SK-N-SH (cell line): ENCODE measurements around the gene BMAL2.

Experiments used
- CHD2 ChIP-seq: fragments of 150-350 bp; IDR thresholded peaks from 2 replicates; pipeline ENCODE4 v1.6.1; 2018; ENCODE audit warnings: low read length; ENCODE audit not compliant: partially characterized antibody
- CTCF ChIP-seq: fragments of 200-600 bp; sonication (generic); IDR thresholded peaks from 2 replicates; pipeline ENCODE4 v1.6.1; 2017; ENCODE audit warnings: antibody characterized with exemption, mild to moderate bottlenecking, moderate library complexity
- EP300 ChIP-seq, 2 experiments: IDR thresholded peaks; 2 replicates each; pipeline versions ENCODE4 v1.4.0 to v1.6.1; 2012; ENCODE audit warnings: borderline replicate concordance in 1 of 2, low read depth in 1 of 2, low read length in 1 of 2
- EZH2phosphoT487 ChIP-seq: fragments of 200-600 bp; sonication (generic); IDR thresholded peaks from 2 replicates; pipeline ENCODE4 v1.6.1; 2017; ENCODE audit warnings: low read depth, mixed run types, mild to moderate bottlenecking, antibody characterized with exemption, moderate library complexity, borderline replicate concordance
- FOXM1 ChIP-seq: IDR thresholded peaks from 2 replicates; pipeline ENCODE4 v1.4.0; 2012; ENCODE audit warnings: low read depth, mild to moderate bottlenecking
- GABPA ChIP-seq: IDR thresholded peaks from 2 replicates; pipeline ENCODE4 v1.4.0; 2012; ENCODE audit warnings: low read depth, mild to moderate bottlenecking
- MXI1 ChIP-seq: IDR thresholded peaks from 2 replicates; pipeline ENCODE4 v1.6.1; 2012; ENCODE audit warnings: mild to moderate bottlenecking, low read depth, low read length, improper control_type of control experiment
- POLR2AphosphoS5 ChIP-seq: IDR thresholded peaks from 2 replicates; pipeline ENCODE4 v1.6.1; 2012; ENCODE audit warnings: low read depth, low read length
- REST ChIP-seq: IDR thresholded peaks from 2 replicates; pipeline ENCODE4 v1.6.1; 2012; ENCODE audit warnings: mild to moderate bottlenecking, low read depth, low read length, moderate library complexity
- RXRA ChIP-seq: IDR thresholded peaks from 2 replicates; pipeline ENCODE4 v1.4.0; 2012; ENCODE audit warnings: low read depth, mild to moderate bottlenecking, borderline replicate concordance
- TAF1 ChIP-seq: IDR thresholded peaks from 2 replicates; pipeline ENCODE4 v1.6.1; 2012; ENCODE audit warnings: low read depth, mild to moderate bottlenecking, low read length, moderate library complexity, borderline replicate concordance
- TF ChIP-seq, protein P1 (sequence below): IDR thresholded peaks from 2 replicates; pipeline ENCODE4 v1.4.0; 2012; ENCODE audit warnings: low read depth, borderline replicate concordance
- TF ChIP-seq, protein P2 (sequence below): IDR thresholded peaks from 2 replicates; pipeline ENCODE4 v1.4.0; 2012; ENCODE audit warnings: low read depth
- TF ChIP-seq, protein P3 (sequence below): fragments of 150-350 bp; IDR thresholded peaks from 2 replicates; pipeline ENCODE4 v1.6.1; 2016; ENCODE audit warnings: mild to moderate bottlenecking, low read depth, low read length

GRCh38 chr12:27345376-27345775 lies 12.7 kb downstream of the BMAL2 start:
- TF ChIP-seq CHD2, result no peak
- no peak for TF ChIP-seq CTCF
- TF ChIP-seq POLR2AphosphoS5, result no peak
- no peak for TF ChIP-seq EZH2phosphoT487
- no peak for TF ChIP-seq FOXM1
- TF ChIP-seq, protein P1, sequence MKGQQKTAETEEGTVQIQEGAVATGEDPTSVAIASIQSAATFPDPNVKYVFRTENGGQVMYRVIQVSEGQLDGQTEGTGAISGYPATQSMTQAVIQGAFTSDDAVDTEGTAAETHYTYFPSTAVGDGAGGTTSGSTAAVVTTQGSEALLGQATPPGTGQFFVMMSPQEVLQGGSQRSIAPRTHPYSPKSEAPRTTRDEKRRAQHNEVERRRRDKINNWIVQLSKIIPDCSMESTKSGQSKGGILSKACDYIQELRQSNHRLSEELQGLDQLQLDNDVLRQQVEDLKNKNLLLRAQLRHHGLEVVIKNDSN, result no peak
- no peak for TF ChIP-seq GABPA
- no peak for TF ChIP-seq MXI1
- TF ChIP-seq, protein P2, sequence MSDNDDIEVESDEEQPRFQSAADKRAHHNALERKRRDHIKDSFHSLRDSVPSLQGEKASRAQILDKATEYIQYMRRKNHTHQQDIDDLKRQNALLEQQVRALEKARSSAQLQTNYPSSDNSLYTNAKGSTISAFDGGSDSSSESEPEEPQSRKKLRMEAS, result no peak
- no peak for TF ChIP-seq TAF1
- TF ChIP-seq, protein P3, sequence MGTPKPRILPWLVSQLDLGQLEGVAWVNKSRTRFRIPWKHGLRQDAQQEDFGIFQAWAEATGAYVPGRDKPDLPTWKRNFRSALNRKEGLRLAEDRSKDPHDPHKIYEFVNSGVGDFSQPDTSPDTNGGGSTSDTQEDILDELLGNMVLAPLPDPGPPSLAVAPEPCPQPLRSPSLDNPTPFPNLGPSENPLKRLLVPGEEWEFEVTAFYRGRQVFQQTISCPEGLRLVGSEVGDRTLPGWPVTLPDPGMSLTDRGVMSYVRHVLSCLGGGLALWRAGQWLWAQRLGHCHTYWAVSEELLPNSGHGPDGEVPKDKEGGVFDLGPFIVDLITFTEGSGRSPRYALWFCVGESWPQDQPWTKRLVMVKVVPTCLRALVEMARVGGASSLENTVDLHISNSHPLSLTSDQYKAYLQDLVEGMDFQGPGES, result no peak
- TF ChIP-seq RXRA, result no peak
- no peak for TF ChIP-seq REST
- TF ChIP-seq EP300 (IDR thresholded peaks at IDR 0.05; ENCODE audit: borderline replicate concordance in 1 of 2, low read depth in 1 of 2, low read length in 1 of 2), result no peak
